ENCODE measurements around the gene SLC11A2.
"Not testable (repeated sequence)": the region's sequence is repeated elsewhere in the genome, so short reads cannot be mapped to it uniquely, and the experiment has no call there.

SLC11A2 gene

GRCh38 chr12:50936821-50937530, 89.2 kb downstream of the SLC11A2 start:
- DNase-seq: no peak

- no peak for DNase-seq
These were observed 91.0 kb downstream of the SLC11A2 start for GRCh38 chr12:50934981-50935807.

GRCh38 chr12:50934371-50934851, 91.8 kb downstream of the SLC11A2 start:
- no peak for DNase-seq

- no peak for DNase-seq
These were observed 92.6 kb downstream of the SLC11A2 start for GRCh38 chr12:50933459-50934124.

GRCh38 chr12:50932787-50933280, 93.3 kb downstream of the SLC11A2 start:
- DNase-seq: no peak

- not testable (repeated sequence) for DNase-seq
These were observed 95.7 kb downstream of the SLC11A2 start for GRCh38 chr12:50930477-50930876.

- no peak for DNase-seq
These were observed 96.4 kb downstream of the SLC11A2 start for GRCh38 chr12:50929831-50930230.

All from cerebellar nuclear complex (tissue), 1 donor.